ENCODE measurements around the gene MEN1.

GRCh38 chr11:64834031-64834722 is 23.8 kb upstream of the MEN1 start:
- no peak for TF ChIP-seq CTCF (conservative IDR thresholded peaks at IDR 0.05; ENCODE audit: low read depth, low read length)
- no peak for TF ChIP-seq EZH2phosphoT487 (IDR thresholded peaks at IDR 0.05; ENCODE audit: borderline replicate concordance, low read length)
- no peak for TF ChIP-seq EZH2 (IDR thresholded peaks at IDR 0.05; ENCODE audit: low read length, unreplicated experiment)
